Measurements from ENCODE around the gene SPANXA1.
"Not testable (repeated sequence)": the region's sequence is repeated elsewhere in the genome, so short reads cannot be mapped to it uniquely, and the experiment has no call there.

SPANXA1 gene, protein sequence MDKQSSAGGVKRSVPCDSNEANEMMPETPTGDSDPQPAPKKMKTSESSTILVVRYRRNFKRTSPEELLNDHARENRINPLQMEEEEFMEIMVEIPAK

DNA sequence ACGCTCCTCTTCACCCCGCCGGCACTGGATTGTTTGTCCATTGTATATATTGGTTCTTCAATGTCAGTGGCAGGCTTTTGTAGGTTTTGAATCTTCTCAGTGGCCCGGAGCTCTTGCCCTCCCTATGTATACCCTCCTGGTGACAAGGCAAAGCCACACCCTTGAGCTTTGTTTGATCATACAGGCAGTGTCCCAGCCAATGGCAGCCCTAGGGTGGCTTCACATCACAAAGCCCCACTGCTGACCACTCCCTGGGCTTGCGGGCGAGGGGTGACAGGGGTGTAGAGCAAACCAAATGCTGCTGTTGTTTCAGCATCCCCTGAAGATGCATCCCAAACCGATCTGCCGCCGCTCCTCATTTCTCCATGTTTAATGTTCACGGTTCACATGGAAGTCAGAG is at the start of gene SPANXA1:
SPANXA1 (minus strand) TSS at position 101 of the 400 bp plus-strand sequence; CDS start at position 41, 60 bp downstream.
- not testable (repeated sequence) for FAIRE-seq

DNA sequence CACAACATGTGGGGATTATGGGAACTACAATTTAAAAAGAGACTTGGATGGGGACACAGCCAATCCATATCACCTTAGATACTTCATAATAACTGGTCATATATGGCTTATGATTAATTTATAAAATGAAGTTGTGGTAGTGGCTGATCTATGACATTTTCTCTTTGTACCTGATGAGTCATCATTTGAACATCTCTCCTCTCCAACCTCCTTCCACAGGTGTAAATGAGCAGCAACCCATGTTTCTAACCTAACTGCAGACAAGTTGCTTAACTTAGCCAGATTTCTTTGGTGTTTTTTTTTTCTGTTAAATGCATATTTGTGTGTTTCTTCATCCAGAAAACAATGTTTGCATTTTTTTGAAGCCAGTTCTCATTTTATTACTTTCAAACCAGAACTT is 47.6 kb upstream of the SPANXA1 start:
- FAIRE-seq: no peak

DNA sequence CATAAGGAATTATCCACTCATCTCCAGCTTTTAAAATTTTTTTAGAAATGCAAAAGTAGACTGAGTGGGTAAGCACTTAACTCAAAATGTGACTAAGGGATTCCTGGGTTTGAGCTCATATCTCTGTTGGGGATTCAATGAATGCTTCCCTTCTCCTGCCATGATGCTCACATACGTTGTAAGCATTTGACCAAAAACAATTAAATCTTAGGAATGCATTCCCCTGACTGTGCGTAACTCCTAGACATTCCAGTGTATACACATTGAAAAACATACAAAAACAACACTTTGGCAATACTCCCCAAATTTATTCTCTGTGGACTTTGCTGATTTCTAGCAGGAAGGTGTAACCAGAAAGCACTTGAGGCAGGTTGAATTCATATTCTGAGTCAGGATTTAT is 34.8 kb upstream of the SPANXA1 start:
- no peak for FAIRE-seq

DNA sequence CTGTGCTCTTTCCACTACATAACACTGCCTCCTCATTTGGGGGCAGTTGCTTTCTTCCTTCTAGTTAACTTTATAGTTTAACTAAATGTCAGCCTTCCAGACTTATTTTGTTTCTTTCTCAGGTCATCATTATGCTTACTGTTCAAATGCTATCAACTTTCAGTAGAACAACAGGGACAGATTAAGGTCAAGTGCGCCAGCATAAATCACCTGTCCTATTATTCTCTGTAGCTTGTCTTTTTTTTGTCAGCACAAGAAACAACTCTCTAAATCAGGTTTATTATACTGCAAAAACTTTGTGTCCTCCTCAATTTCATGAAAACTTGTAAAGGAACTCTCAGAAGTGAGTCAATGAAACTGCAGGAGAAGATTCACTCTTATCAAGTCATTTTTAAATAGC is 24.6 kb upstream of the SPANXA1 start:
- no peak for FAIRE-seq

DNA sequence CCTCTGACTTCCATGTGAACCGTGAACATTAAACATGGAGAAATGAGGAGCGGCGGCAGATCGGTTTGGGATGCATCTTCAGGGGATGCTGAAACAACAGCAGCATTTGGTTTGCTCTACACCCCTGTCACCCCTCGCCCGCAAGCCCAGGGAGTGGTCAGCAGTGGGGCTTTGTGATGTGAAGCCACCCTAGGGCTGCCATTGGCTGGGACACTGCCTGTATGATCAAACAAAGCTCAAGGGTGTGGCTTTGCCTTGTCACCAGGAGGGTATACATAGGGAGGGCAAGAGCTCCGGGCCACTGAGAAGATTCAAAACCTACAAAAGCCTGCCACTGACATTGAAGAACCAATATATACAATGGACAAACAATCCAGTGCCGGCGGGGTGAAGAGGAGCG is 4.9 kb upstream of the SPANXA1 start, which contains the start of gene SPANXA2:
SPANXA2 (plus strand) TSS at position 301 of the 400 bp plus-strand sequence; CDS start at position 361, 60 bp downstream.
- not testable (repeated sequence) for FAIRE-seq

DNA sequence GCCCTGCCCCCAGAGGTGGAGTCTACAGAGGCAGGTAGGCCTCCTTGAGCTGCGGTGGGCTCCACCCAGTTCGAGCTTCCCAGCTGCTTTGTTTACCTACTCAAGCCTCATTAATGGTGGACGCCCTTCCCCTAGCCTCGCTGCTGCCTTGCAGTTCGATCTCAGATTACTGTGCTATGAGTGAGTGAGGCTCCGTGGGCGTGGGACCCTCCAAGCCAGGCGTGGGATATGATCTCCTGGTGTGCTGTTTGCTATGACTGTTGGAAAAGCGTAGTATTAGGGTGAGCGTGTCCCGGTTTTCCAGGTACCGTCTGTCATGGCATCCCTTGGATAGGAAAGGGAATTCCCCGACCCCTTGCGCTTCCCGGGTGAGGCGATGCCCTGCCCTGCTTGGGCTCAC is 42.0 kb downstream of the SPANXA1 start:
- not testable (repeated sequence) for FAIRE-seq
